B cell (primary cell): ENCODE results near the gene ZFR. TPM values are rescaled to one million over a fixed set of nuclear protein-coding genes. Genes with fewer than 3 reads are reported as not detected.

Source experiments
- ATAC-seq: fragments of 200-7000 bp; cut with Tn5 transposase; one replicate; pipeline ENCODE4 v1.10.0; 2021; ENCODE audit warnings: low read depth, mild to moderate bottlenecking, moderate number of reproducible peaks, moderate library complexity
- CTCF ChIA-PET: fragments of 350-600 bp; sonication (Branson Sonifier 250); formaldehyde crosslinking; loops from one replicate; lab custom pipeline; 2021; ENCODE audit warnings: antibody characterized with exemption, inconsistent platforms; lab: Charles Lee
- POLR2A ChIA-PET: fragments of 350-600 bp; sonication (Branson Sonifier 250); formaldehyde crosslinking; loops from one replicate; lab custom pipeline; 2021; ENCODE audit warnings: antibody characterized with exemption; lab: Charles Lee
- DNase-seq: peaks from one replicate; pipeline ENCODE4 v3.0.0; 2013
- H2AFZ ChIP-seq: 2 replicates; pipeline ENCODE4 v1.6.1; 2012; ENCODE audit warnings: mild to moderate bottlenecking, low read depth, low read length; ENCODE audit not compliant: insufficient read depth, poor library complexity, severe bottlenecking
- H3K27ac ChIP-seq, 2 donors: 1 replicate in 1 of 2; 2 replicates in 1 of 2; pipeline ENCODE4 v1.5.1; 2012 to 2013; ENCODE audit warnings: low read length in 2 of 2, mild to moderate bottlenecking in 2 of 2, moderate library complexity in 1 of 2
- H3K27me3 ChIP-seq, 4 experiments: fragments of 200-600 bp in 1 of 4; sonication (generic) in 1 of 4; replicated peaks in 1 of 4; 1 replicate in 2 of 4; 2 replicates in 2 of 4; pipeline versions ENCODE4 v1.6.1 to v1.7.0; 2013 to 2016; ENCODE audit warnings: low read length in 3 of 4, mild to moderate bottlenecking in 2 of 4, mixed read lengths in 1 of 4, moderate library complexity in 1 of 4; ENCODE audit not compliant: insufficient read depth in 4 of 4, control insufficient read depth in 3 of 4; ENCODE audit errors: control extremely low read depth in 1 of 4
- H3K36me3 ChIP-seq, 2 experiments: replicated peaks in 1 of 2; 1 replicate in 1 of 2; 2 replicates in 1 of 2; pipeline versions ENCODE4 v1.6.1 to v1.7.1; 2013; ENCODE audit warnings: low read length in 1 of 2; ENCODE audit not compliant: insufficient read depth in 2 of 2, control insufficient read depth in 1 of 2; ENCODE audit errors: control extremely low read depth in 1 of 2, extremely low read depth in 1 of 2
- H3K4me1 ChIP-seq, 2 donors: fragments of 200-600 bp in 1 of 2; sonication (generic) in 1 of 2; 1 replicate in 1 of 2; 2 replicates in 1 of 2; pipeline versions ENCODE4 v1.5.1 to v1.6.1; 2013 to 2017; ENCODE audit warnings: low read length in 2 of 2; ENCODE audit not compliant: control insufficient read depth in 2 of 2, insufficient read depth in 2 of 2
- H3K4me2 ChIP-seq: replicated peaks from 2 replicates; pipeline ENCODE3; 2012; ENCODE audit warnings: mild to moderate bottlenecking, low read depth, low read length; ENCODE audit not compliant: poor library complexity, severe bottlenecking
- H3K4me3 ChIP-seq, 5 experiments: fragments of 200-600 bp in 1 of 5; sonication (generic) in 1 of 5; 1 replicate in 3 of 5; 2 replicates in 2 of 5; pipeline versions ENCODE4 v1.5.1 to v1.7.0; 2011 to 2016; ENCODE audit warnings: low read length in 4 of 5, mild to moderate bottlenecking in 4 of 5, low read depth in 2 of 5, control low read depth in 1 of 5, moderate library complexity in 1 of 5; ENCODE audit not compliant: insufficient read depth in 1 of 5; ENCODE audit errors: control extremely low read depth in 1 of 5, extremely low read depth in 1 of 5
- H3K79me2 ChIP-seq: fragments of 200-600 bp; sonication (generic); one replicate; pipeline ENCODE4 v1.6.0; 2016; ENCODE audit warnings: low read length; ENCODE audit not compliant: control insufficient read depth, insufficient read depth
- H3K9ac ChIP-seq: fragments of 200-600 bp; sonication (generic); 2 replicates; pipeline ENCODE4 v1.6.1; 2017; ENCODE audit warnings: mild to moderate bottlenecking, low read length, moderate library complexity
- H3K9me3 ChIP-seq, 3 donors: one replicate each; pipeline versions ENCODE4 v1.6.1 to v1.7.1; 2013; ENCODE audit warnings: low read length in 2 of 3; ENCODE audit not compliant: control insufficient read depth in 2 of 3, insufficient read depth in 1 of 3; ENCODE audit errors: control extremely low read depth in 1 of 3
- H4K20me1 ChIP-seq: 2 replicates; pipeline ENCODE4 v1.6.0; 2012; ENCODE audit warnings: mild to moderate bottlenecking, low read length; ENCODE audit not compliant: insufficient read depth, control insufficient read depth, poor library complexity, severe bottlenecking
- H3K27ac Mint-ChIP-seq: one replicate; pipeline ENCODE4 v1.8.0; 2021; ENCODE audit warnings: mixed read lengths
- H3K27me3 Mint-ChIP-seq: one replicate; pipeline ENCODE4 v1.8.0; 2021; ENCODE audit warnings: mixed read lengths
- H3K4me1 Mint-ChIP-seq: one replicate; pipeline ENCODE4 v1.8.0; 2021; ENCODE audit warnings: mixed read lengths
- H3K4me3 Mint-ChIP-seq: one replicate; pipeline ENCODE4 v1.8.0; 2021; ENCODE audit warnings: mixed read lengths
- H3K9me3 Mint-ChIP-seq: one replicate; pipeline ENCODE4 v1.8.0; 2022; ENCODE audit warnings: mixed read lengths; ENCODE audit not compliant: insufficient read depth
- EZH2 ChIP-seq: IDR thresholded peaks from 2 replicates; pipeline ENCODE4 v1.6.1; 2012; ENCODE audit warnings: borderline replicate concordance, low read depth, mild to moderate bottlenecking, moderate library complexity, low read length; ENCODE audit not compliant: insufficient read depth, poor library complexity, severe bottlenecking
- WGBS: methylation state at CpG from one replicate; pipeline ENCODE4 v1.1.5; 2013; ENCODE audit warnings: missing lambda C conversion rate; ENCODE audit not compliant: insufficient coverage; 5-methylcytosine and 5-hydroxymethylcytosine counted together
- intact Hi-C: fragments of 100-400 bp; cut with micrococcal nuclease; formaldehyde crosslinking; loops from one replicate; pipeline ENCODE4 v1.10.0; 2022
- polyA plus RNA-seq: library from polyadenylated mRNA; depleted of rRNA; stranded (reverse); fragments of >200 nt; gene quantifications from 2 replicates; pipeline ENCODE4 v1.2.3, GENCODE V29; 2012
- small RNA-seq: library from RNA; depleted of rRNA; stranded (forward); fragments of <200 nt; gene quantifications from one replicate; pipeline ENCODE3, GENCODE V24; 2012; ENCODE audit warnings: low replicate concordance, low read depth; ENCODE audit not compliant: insufficient read length
- total RNA-seq, 2 donors: library from RNA; stranded (reverse); fragments of 120-200 nt in 1 of 2; gene quantifications; 1 replicate in 1 of 2; 2 replicates in 1 of 2; pipeline versions ENCODE4 v1.2.3 to v1.2.4, GENCODE V29; 2013 to 2022
- TF ChIP-seq, protein P1 (sequence below): fragments of 200-600 bp; IDR thresholded peaks from one replicate; pipeline ENCODE4 v1.8.0; 2022; ENCODE audit warnings: antibody characterized with exemption, mild to moderate bottlenecking

The ZFR gene
- total and polyA plus RNA-seq, 2 donors (not counting 1 experiment from before 2014, with no cell fraction given): 31.4 to 69.0 TPM

DNA sequence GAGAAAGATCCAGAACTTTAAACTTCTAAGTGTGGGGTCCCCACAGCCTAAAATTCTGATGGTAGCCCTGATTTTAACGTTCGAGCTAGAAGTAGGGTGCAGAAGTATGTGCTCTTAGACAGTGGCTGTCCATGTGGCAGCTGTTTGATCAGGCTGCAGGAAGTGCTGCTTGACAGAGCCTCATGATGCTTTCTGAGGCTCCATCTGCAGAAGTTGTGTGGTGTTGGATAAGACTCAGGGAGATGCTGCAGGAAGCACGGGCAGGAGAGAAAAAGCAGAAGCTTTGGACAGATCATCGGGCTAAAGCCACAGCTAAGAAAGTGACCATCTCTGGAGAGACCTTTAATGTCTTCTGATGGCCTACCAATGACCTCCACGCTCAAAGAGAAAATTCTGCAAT lies 139.9 kb downstream of the ZFR start:
- H3K4me2 ChIP-seq: peak overlapping the region; percentile 1
- no peak for ATAC-seq
- peaks cover 18 to 29% of the 10 kb centered on the region in 2 donors for H3K4me1 ChIP-seq
- peaks cover 57% of the 10 kb centered on the region for H4K20me1 ChIP-seq
- H3K79me2 ChIP-seq: peaks cover 100% of the 10 kb centered on the region
- TF ChIP-seq EZH2: no peak
- TF ChIP-seq, protein P1, sequence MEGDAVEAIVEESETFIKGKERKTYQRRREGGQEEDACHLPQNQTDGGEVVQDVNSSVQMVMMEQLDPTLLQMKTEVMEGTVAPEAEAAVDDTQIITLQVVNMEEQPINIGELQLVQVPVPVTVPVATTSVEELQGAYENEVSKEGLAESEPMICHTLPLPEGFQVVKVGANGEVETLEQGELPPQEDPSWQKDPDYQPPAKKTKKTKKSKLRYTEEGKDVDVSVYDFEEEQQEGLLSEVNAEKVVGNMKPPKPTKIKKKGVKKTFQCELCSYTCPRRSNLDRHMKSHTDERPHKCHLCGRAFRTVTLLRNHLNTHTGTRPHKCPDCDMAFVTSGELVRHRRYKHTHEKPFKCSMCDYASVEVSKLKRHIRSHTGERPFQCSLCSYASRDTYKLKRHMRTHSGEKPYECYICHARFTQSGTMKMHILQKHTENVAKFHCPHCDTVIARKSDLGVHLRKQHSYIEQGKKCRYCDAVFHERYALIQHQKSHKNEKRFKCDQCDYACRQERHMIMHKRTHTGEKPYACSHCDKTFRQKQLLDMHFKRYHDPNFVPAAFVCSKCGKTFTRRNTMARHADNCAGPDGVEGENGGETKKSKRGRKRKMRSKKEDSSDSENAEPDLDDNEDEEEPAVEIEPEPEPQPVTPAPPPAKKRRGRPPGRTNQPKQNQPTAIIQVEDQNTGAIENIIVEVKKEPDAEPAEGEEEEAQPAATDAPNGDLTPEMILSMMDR: no peak
- no peaks in the 10 kb centered on the region for H3K27me3 Mint-ChIP-seq
- peaks cover 64% of the 10 kb centered on the region for H3K4me1 Mint-ChIP-seq
- no peak overlapping the region for H3K4me3 ChIP-seq
- WGBS: 25% methylated on average over 5 of the region's 5 CpGs
- CTCF ChIA-PET: interaction anchor here (1.7 kb wide), 1 partner anchor 72 kb away, joined by 4 read pairs; no protein-coding TSS in a partner anchor
- H3K27ac ChIP-seq: no peak overlapping the region
- no peak overlapping the region for H3K9ac ChIP-seq
- H3K36me3 ChIP-seq: peaks cover 1 to 9% of the 10 kb centered on the region in 2 experiments
- intact Hi-C loops: no loop called here
- H3K9me3 Mint-ChIP-seq: no peaks in the 10 kb centered on the region
- no peak overlapping the region for H2AFZ ChIP-seq
- H3K27me3 ChIP-seq: no peaks in the 10 kb centered on the region
- H3K9me3 ChIP-seq: no peaks in the 10 kb centered on the region
- DNase-seq: no peak
- POLR2A ChIA-PET: no interaction called here
- H3K4me3 Mint-ChIP-seq: no peak overlapping the region
- no peak overlapping the region for H3K27ac Mint-ChIP-seq

Small RNA genes within 50 kb of the gene (small RNA-seq; reads per million reads assigned to genes)
- gene MIR579: not detected
- not detected for gene RNU6-378P

Other genes with a start within 250 kb of the ZFR start
- 29.2 and 29.4 TPM in 2 replicates for gene MTMR12, start 131.8 kb downstream of the ZFR start, total RNA-seq
- gene MTMR12, start 131.8 kb downstream of the ZFR start, polyA plus RNA-seq: 9.6 and 17.1 TPM in 2 replicates
- gene SUB1, start 140.8 kb upstream of the ZFR start, total RNA-seq: 117 and 123 TPM in 2 replicates
- 55.4 and 165 TPM in 2 replicates for gene SUB1, start 140.8 kb upstream of the ZFR start, polyA plus RNA-seq